ENCODE data around the gene TTC39B.
A peak's percentile ranks its signal among the peaks of the same experiment; 100 is the strongest.

The TTC39B gene

GRCh38 chr9:15256426-15256825 lies 50.6 kb downstream of the TTC39B start:
- no peaks in the 10 kb centered on the region for H3K36me3 ChIP-seq (ENCODE audit: control insufficient read depth, low read depth, low read length)
- H3K27me3 ChIP-seq (ENCODE audit: control insufficient read depth, insufficient read depth, low read length) = no peaks in the 10 kb centered on the region
- no peak overlapping the region for H3K9ac ChIP-seq (ENCODE audit: low read length)
- H3K9me3 ChIP-seq (ENCODE audit: control insufficient read depth, low read depth, low read length) = no peaks in the 10 kb centered on the region
- no peak overlapping the region for H3K4me3 ChIP-seq (ENCODE audit: low read length)
- no peaks in the 10 kb centered on the region for H3K4me1 ChIP-seq (ENCODE audit: control insufficient read depth, low read depth, low read length)
- H3K27ac ChIP-seq (ENCODE audit: low read length) = no peak overlapping the region

- H3K27me3 ChIP-seq (ENCODE audit: control insufficient read depth, insufficient read depth, low read length) = no peaks in the 10 kb centered on the region
- no peaks in the 10 kb centered on the region for H3K36me3 ChIP-seq (ENCODE audit: control insufficient read depth, low read depth, low read length)
- no peaks in the 10 kb centered on the region for H3K9me3 ChIP-seq (ENCODE audit: control insufficient read depth, low read depth, low read length)
- peaks cover 14% of the 10 kb centered on the region for H3K4me1 ChIP-seq (ENCODE audit: control insufficient read depth, low read depth, low read length)
- no peak overlapping the region for H3K27ac ChIP-seq (ENCODE audit: low read length)
- H3K9ac ChIP-seq (ENCODE audit: low read length) = no peak overlapping the region
- H3K4me3 ChIP-seq (ENCODE audit: low read length) = no peak overlapping the region
These were observed 53.2 kb downstream of the TTC39B start for GRCh38 chr9:15253786-15254185.

GRCh38 chr9:15253197-15253596 lies 53.8 kb downstream of the TTC39B start:
- no peak overlapping the region for H3K4me3 ChIP-seq (ENCODE audit: low read length)
- H3K9ac ChIP-seq (ENCODE audit: low read length) = no peak overlapping the region
- no peaks in the 10 kb centered on the region for H3K9me3 ChIP-seq (ENCODE audit: control insufficient read depth, low read depth, low read length)
- H3K27ac ChIP-seq (ENCODE audit: low read length) = no peak overlapping the region
- no peaks in the 10 kb centered on the region for H3K36me3 ChIP-seq (ENCODE audit: control insufficient read depth, low read depth, low read length)
- H3K27me3 ChIP-seq (ENCODE audit: control insufficient read depth, insufficient read depth, low read length) = no peaks in the 10 kb centered on the region
- H3K4me1 ChIP-seq (ENCODE audit: control insufficient read depth, low read depth, low read length) = peaks cover 14% of the 10 kb centered on the region

- Histone ChIP-seq H3K9me3 (ENCODE audit: control insufficient read depth, low read depth, low read length) (no peaks in the 10 kb centered on the region), H3K36me3 (ENCODE audit: control insufficient read depth, low read depth, low read length) (no peaks in the 10 kb centered on the region), H3K9ac (ENCODE audit: low read length) (no peak overlapping the region), H3K4me1 (ENCODE audit: control insufficient read depth, low read depth, low read length) (peaks cover 22% of the 10 kb centered on the region), H3K4me3 (ENCODE audit: low read length) (no peak overlapping the region), H3K27me3 (ENCODE audit: control insufficient read depth, insufficient read depth, low read length) (no peaks in the 10 kb centered on the region), H3K27ac (ENCODE audit: low read length) (no peak overlapping the region)
These were observed 57.0 kb downstream of the TTC39B start for GRCh38 chr9:15249981-15250380.

GRCh38 chr9:15249042-15249818 lies 57.8 kb downstream of the TTC39B start:
- Histone ChIP-seq H3K4me1 (ENCODE audit: control insufficient read depth, low read depth, low read length) (peaks cover 22% of the 10 kb centered on the region), H3K9ac (ENCODE audit: low read length) (no peak overlapping the region), H3K9me3 (ENCODE audit: control insufficient read depth, low read depth, low read length) (no peaks in the 10 kb centered on the region), H3K27ac (ENCODE audit: low read length) (no peak overlapping the region), H3K36me3 (ENCODE audit: control insufficient read depth, low read depth, low read length) (no peaks in the 10 kb centered on the region), H3K4me3 (ENCODE audit: low read length) (peak overlapping the region; percentile 11), H3K27me3 (ENCODE audit: control insufficient read depth, insufficient read depth, low read length) (no peaks in the 10 kb centered on the region)

GRCh38 chr9:15248621-15249020 lies 58.4 kb downstream of the TTC39B start:
- Histone ChIP-seq H3K4me3 (ENCODE audit: low read length) (no peak overlapping the region), H3K27ac (ENCODE audit: low read length) (no peak overlapping the region), H3K9me3 (ENCODE audit: control insufficient read depth, low read depth, low read length) (no peaks in the 10 kb centered on the region), H3K36me3 (ENCODE audit: control insufficient read depth, low read depth, low read length) (no peaks in the 10 kb centered on the region), H3K4me1 (ENCODE audit: control insufficient read depth, low read depth, low read length) (peaks cover 22% of the 10 kb centered on the region), H3K9ac (ENCODE audit: low read length) (no peak overlapping the region), H3K27me3 (ENCODE audit: control insufficient read depth, insufficient read depth, low read length) (no peaks in the 10 kb centered on the region)

- Histone ChIP-seq H3K4me1 (ENCODE audit: control insufficient read depth, low read depth, low read length) (peaks cover 22% of the 10 kb centered on the region), H3K9ac (ENCODE audit: low read length) (no peak overlapping the region), H3K4me3 (ENCODE audit: low read length) (no peak overlapping the region), H3K27ac (ENCODE audit: low read length) (no peak overlapping the region), H3K9me3 (ENCODE audit: control insufficient read depth, low read depth, low read length) (no peaks in the 10 kb centered on the region), H3K36me3 (ENCODE audit: control insufficient read depth, low read depth, low read length) (no peaks in the 10 kb centered on the region), H3K27me3 (ENCODE audit: control insufficient read depth, insufficient read depth, low read length) (no peaks in the 10 kb centered on the region)
These were observed 58.9 kb downstream of the TTC39B start for GRCh38 chr9:15248081-15248480.

GRCh38 chr9:15246708-15247107 lies 60.3 kb downstream of the TTC39B start:
- Histone ChIP-seq H3K27ac (ENCODE audit: low read length) (no peak overlapping the region), H3K36me3 (ENCODE audit: control insufficient read depth, low read depth, low read length) (no peaks in the 10 kb centered on the region)

GRCh38 chr9:15246243-15246642 lies 60.8 kb downstream of the TTC39B start:
- no peaks in the 10 kb centered on the region for H3K9me3 ChIP-seq (ENCODE audit: control insufficient read depth, low read depth, low read length)
- no peak overlapping the region for H3K9ac ChIP-seq (ENCODE audit: low read length)
- H3K4me3 ChIP-seq (ENCODE audit: low read length) = no peak overlapping the region
- H3K4me1 ChIP-seq (ENCODE audit: control insufficient read depth, low read depth, low read length) = peaks cover 22% of the 10 kb centered on the region
- H3K36me3 ChIP-seq (ENCODE audit: control insufficient read depth, low read depth, low read length) = no peaks in the 10 kb centered on the region
- H3K27ac ChIP-seq (ENCODE audit: low read length) = no peak overlapping the region
- no peaks in the 10 kb centered on the region for H3K27me3 ChIP-seq (ENCODE audit: control insufficient read depth, insufficient read depth, low read length)

More at GRCh38 chr9:15246708-15247107, 60.3 kb downstream of the TTC39B start:
- H3K27me3 ChIP-seq (ENCODE audit: control insufficient read depth, insufficient read depth, low read length) = no peaks in the 10 kb centered on the region
- peaks cover 22% of the 10 kb centered on the region for H3K4me1 ChIP-seq (ENCODE audit: control insufficient read depth, low read depth, low read length)
- no peak overlapping the region for H3K4me3 ChIP-seq (ENCODE audit: low read length)
- H3K9me3 ChIP-seq (ENCODE audit: control insufficient read depth, low read depth, low read length) = no peaks in the 10 kb centered on the region
- no peak overlapping the region for H3K9ac ChIP-seq (ENCODE audit: low read length)

GRCh38 chr9:15244001-15244441 lies 63.0 kb downstream of the TTC39B start:
- no peaks in the 10 kb centered on the region for H3K27me3 ChIP-seq (ENCODE audit: control insufficient read depth, insufficient read depth, low read length)
- no peak overlapping the region for H3K4me3 ChIP-seq (ENCODE audit: low read length)
- H3K9me3 ChIP-seq (ENCODE audit: control insufficient read depth, low read depth, low read length) = no peaks in the 10 kb centered on the region
- no peak overlapping the region for H3K9ac ChIP-seq (ENCODE audit: low read length)
- no peak overlapping the region for H3K27ac ChIP-seq (ENCODE audit: low read length)
- no peaks in the 10 kb centered on the region for H3K36me3 ChIP-seq (ENCODE audit: control insufficient read depth, low read depth, low read length)
- peaks cover 10% of the 10 kb centered on the region for H3K4me1 ChIP-seq (ENCODE audit: control insufficient read depth, low read depth, low read length)

- H3K4me3 ChIP-seq (ENCODE audit: low read length) = no peak overlapping the region
- H3K27me3 ChIP-seq (ENCODE audit: control insufficient read depth, insufficient read depth, low read length) = no peaks in the 10 kb centered on the region
- no peak overlapping the region for H3K9ac ChIP-seq (ENCODE audit: low read length)
- peaks cover 7% of the 10 kb centered on the region for H3K4me1 ChIP-seq (ENCODE audit: control insufficient read depth, low read depth, low read length)
- no peaks in the 10 kb centered on the region for H3K9me3 ChIP-seq (ENCODE audit: control insufficient read depth, low read depth, low read length)
- H3K27ac ChIP-seq (ENCODE audit: low read length) = no peak overlapping the region
- no peaks in the 10 kb centered on the region for H3K36me3 ChIP-seq (ENCODE audit: control insufficient read depth, low read depth, low read length)
These were observed 63.9 kb downstream of the TTC39B start for GRCh38 chr9:15243081-15243480.

GRCh38 chr9:15240927-15241326 lies 66.1 kb downstream of the TTC39B start:
- no peaks in the 10 kb centered on the region for H3K4me1 ChIP-seq (ENCODE audit: control insufficient read depth, low read depth, low read length)
- peaks cover under 1% of the 10 kb centered on the region for H3K9me3 ChIP-seq (ENCODE audit: control insufficient read depth, low read depth, low read length)
- no peaks in the 10 kb centered on the region for H3K27me3 ChIP-seq (ENCODE audit: control insufficient read depth, insufficient read depth, low read length)
- H3K27ac ChIP-seq (ENCODE audit: low read length) = no peak overlapping the region
- H3K36me3 ChIP-seq (ENCODE audit: control insufficient read depth, low read depth, low read length) = no peaks in the 10 kb centered on the region
- H3K4me3 ChIP-seq (ENCODE audit: low read length) = no peak overlapping the region
- no peak overlapping the region for H3K9ac ChIP-seq (ENCODE audit: low read length)
